Measurements from ENCODE around the gene MGAT4A. TPM values are rescaled to one million over a fixed set of nuclear protein-coding genes. Genes with fewer than 3 reads are reported as not detected.

MGAT4A gene
- total and polyA plus RNA-seq, 2 donors (not counting 1 experiment from before 2014, with no cell fraction given), result 16.5 to 32.7 TPM

GRCh38 chr2:98744595-98744994 lies 13.7 kb upstream of the MGAT4A start:
- intact Hi-C loops (cut with micrococcal nuclease), result no loop called here
- peaks cover 0 to 8% (median 0%) of the 10 kb centered on the region in 3 donors for H3K9me3 ChIP-seq (ENCODE audit: control extremely low read depth in 1 of 3, control insufficient read depth in 2 of 3, insufficient read depth in 1 of 3, low read length in 2 of 3)
- H3K9ac ChIP-seq (ENCODE audit: low read length), result no peak overlapping the region
- Mint-ChIP-seq H3K4me1 (peaks cover 23% of the 10 kb centered on the region), H3K4me3 (no peak overlapping the region), H3K9me3 (ENCODE audit: insufficient read depth) (no peaks in the 10 kb centered on the region), H3K27me3 (peaks cover 5% of the 10 kb centered on the region), H3K27ac (no peak overlapping the region)
- peaks cover 0 to 2% (median 0%) of the 10 kb centered on the region in 4 experiments for H3K27me3 ChIP-seq (replicated peaks in 1 of 4; ENCODE audit: control extremely low read depth in 1 of 4, control insufficient read depth in 3 of 4, insufficient read depth in 4 of 4, low read length in 3 of 4)
- no peak for TF ChIP-seq CTCF (IDR thresholded peaks at IDR 0.05)
- TF ChIP-seq EZH2 (IDR thresholded peaks at IDR 0.05; ENCODE audit: borderline replicate concordance, insufficient read depth, low read depth, low read length, poor library complexity, severe bottlenecking), result no peak
- H3K27ac ChIP-seq (ENCODE audit: low read length in 2 of 2), result no peak overlapping the region
- H3K4me3 ChIP-seq (ENCODE audit: control extremely low read depth in 1 of 5, extremely low read depth in 1 of 5, insufficient read depth in 1 of 5, low read depth in 2 of 5, low read length in 4 of 5), result no peak overlapping the region
- ChIA-PET CTCF (interaction anchor here (1.3 kb wide), 1 partner anchor 10 kb away, joined by 3 read pairs; no protein-coding TSS in a partner anchor), POLR2A (no interaction called here)
- no peaks in the 10 kb centered on the region for H3K79me2 ChIP-seq (ENCODE audit: control insufficient read depth, insufficient read depth, low read length)
- WGBS (ENCODE audit: insufficient coverage), result 86% methylated on average over 2 of the region's 5 CpGs
- no peak overlapping the region for H2AFZ ChIP-seq (ENCODE audit: insufficient read depth, low read depth, low read length, poor library complexity, severe bottlenecking)
- ATAC-seq (ENCODE audit: low read depth) (no peak), DNase-seq (no peak)
- H4K20me1 ChIP-seq (ENCODE audit: control insufficient read depth, insufficient read depth, low read length, poor library complexity, severe bottlenecking), result no peaks in the 10 kb centered on the region
- no peak overlapping the region for H3K4me2 ChIP-seq (replicated peaks; ENCODE audit: low read depth, low read length, poor library complexity, severe bottlenecking)
- H3K4me1 ChIP-seq (ENCODE audit: control insufficient read depth in 2 of 2, insufficient read depth in 2 of 2, low read length in 2 of 2), result peaks cover 17 to 19% of the 10 kb centered on the region in 2 donors
- H3K36me3 ChIP-seq (replicated peaks in 1 of 2; ENCODE audit: control extremely low read depth in 1 of 2, control insufficient read depth in 1 of 2, extremely low read depth in 1 of 2, insufficient read depth in 2 of 2, low read length in 1 of 2), result no peaks in the 10 kb centered on the region

GRCh38 chr2:98743835-98744234 lies 12.9 kb upstream of the MGAT4A start:
- Mint-ChIP-seq H3K9me3 (ENCODE audit: insufficient read depth) (no peaks in the 10 kb centered on the region), H3K27me3 (peaks cover 5% of the 10 kb centered on the region), H3K4me3 (no peak overlapping the region), H3K4me1 (peaks cover 16% of the 10 kb centered on the region), H3K27ac (no peak overlapping the region)
- H3K9ac ChIP-seq (ENCODE audit: low read length), result no peak overlapping the region
- no peak overlapping the region for H3K4me3 ChIP-seq (ENCODE audit: control extremely low read depth in 1 of 5, extremely low read depth in 1 of 5, insufficient read depth in 1 of 5, low read depth in 2 of 5, low read length in 4 of 5)
- peaks cover 11 to 13% of the 10 kb centered on the region in 2 donors for H3K4me1 ChIP-seq (ENCODE audit: control insufficient read depth in 2 of 2, insufficient read depth in 2 of 2, low read length in 2 of 2)
- H3K79me2 ChIP-seq (ENCODE audit: control insufficient read depth, insufficient read depth, low read length), result no peaks in the 10 kb centered on the region
- no CpG with 5 or more reads among the region's 1 CpG for WGBS (ENCODE audit: insufficient coverage)
- no peak overlapping the region for H3K27ac ChIP-seq (ENCODE audit: low read length in 2 of 2)
- no peak overlapping the region for H2AFZ ChIP-seq (ENCODE audit: insufficient read depth, low read depth, low read length, poor library complexity, severe bottlenecking)
- ATAC-seq (ENCODE audit: low read depth), result no peak
- H3K36me3 ChIP-seq (replicated peaks in 1 of 2; ENCODE audit: control extremely low read depth in 1 of 2, control insufficient read depth in 1 of 2, extremely low read depth in 1 of 2, insufficient read depth in 2 of 2, low read length in 1 of 2), result no peaks in the 10 kb centered on the region
- ChIA-PET POLR2A (no interaction called here), CTCF (interaction anchor here (0.6 to 1.3 kb wide), 3 partner anchors 9 to 104 kb away, joined by 3 to 4 read pairs (median 3); no protein-coding TSS in a partner anchor)
- peaks cover 0 to 8% (median 0%) of the 10 kb centered on the region in 3 donors for H3K9me3 ChIP-seq (ENCODE audit: control extremely low read depth in 1 of 3, control insufficient read depth in 2 of 3, insufficient read depth in 1 of 3, low read length in 2 of 3)
- intact Hi-C loops (cut with micrococcal nuclease), result no loop called here
- no peak overlapping the region for H3K4me2 ChIP-seq (replicated peaks; ENCODE audit: low read depth, low read length, poor library complexity, severe bottlenecking)
- TF ChIP-seq CTCF (IDR thresholded peaks at IDR 0.05), result no peak
- TF ChIP-seq EZH2 (IDR thresholded peaks at IDR 0.05; ENCODE audit: borderline replicate concordance, insufficient read depth, low read depth, low read length, poor library complexity, severe bottlenecking), result no peak
- H4K20me1 ChIP-seq (ENCODE audit: control insufficient read depth, insufficient read depth, low read length, poor library complexity, severe bottlenecking), result no peaks in the 10 kb centered on the region
- H3K27me3 ChIP-seq (replicated peaks in 1 of 4; ENCODE audit: control extremely low read depth in 1 of 4, control insufficient read depth in 3 of 4, insufficient read depth in 4 of 4, low read length in 3 of 4), result peaks cover 0 to 2% (median 0%) of the 10 kb centered on the region in 4 experiments
- DNase-seq, result no peak
